ENCODE results near the gene DNAJA4.
A peak's percentile ranks its signal among the peaks of the same experiment; 100 is the strongest.

DNAJA4 gene

GRCh38 chr15:78282324-78282723, 18.0 kb downstream of the DNAJA4 start:
- no peak for DNase-seq

DNA sequence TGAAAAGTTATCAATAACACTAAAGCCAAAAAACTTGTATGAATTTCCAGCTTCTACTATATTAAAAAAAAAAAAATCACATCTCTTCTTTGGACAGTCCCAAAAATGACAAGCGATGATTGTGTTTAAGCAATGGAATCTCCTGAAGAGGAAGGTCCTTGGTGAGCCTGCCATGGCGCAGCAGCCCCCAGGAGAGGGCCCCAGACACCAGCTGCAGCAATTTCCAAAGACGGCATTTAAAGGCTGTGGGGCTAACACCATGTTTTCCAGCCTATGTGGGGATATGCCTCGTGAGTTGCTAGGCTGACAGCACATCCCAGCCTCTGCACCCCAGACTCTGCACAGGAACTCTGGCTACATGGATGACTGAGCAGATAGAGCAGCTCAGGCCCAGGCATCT, 20.4 kb downstream of the DNAJA4 start:
- DNase-seq: no peak

GRCh38 chr15:78290222-78290621, 25.9 kb downstream of the DNAJA4 start:
- no peak for DNase-seq

DNA sequence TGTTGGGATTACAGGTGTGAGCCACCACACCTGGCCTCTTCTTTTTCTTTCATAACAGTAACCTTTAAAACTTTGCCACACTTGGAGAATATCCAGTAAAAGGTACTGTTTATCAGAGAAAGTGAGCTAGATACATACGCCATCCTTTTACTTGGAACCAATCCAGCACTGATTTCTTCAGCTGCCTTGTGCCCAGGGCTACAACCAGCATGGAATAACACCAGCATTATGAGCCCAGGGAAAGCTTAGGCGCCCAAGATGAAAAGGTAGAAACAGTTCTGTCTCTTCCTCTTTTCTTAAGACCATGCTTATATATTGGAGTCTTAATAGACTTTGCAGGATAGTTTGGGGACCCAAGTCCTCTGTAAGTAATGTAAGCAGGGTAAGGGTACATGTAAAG, 26.7 kb downstream of the DNAJA4 start:
- no peak for DNase-seq

DNA sequence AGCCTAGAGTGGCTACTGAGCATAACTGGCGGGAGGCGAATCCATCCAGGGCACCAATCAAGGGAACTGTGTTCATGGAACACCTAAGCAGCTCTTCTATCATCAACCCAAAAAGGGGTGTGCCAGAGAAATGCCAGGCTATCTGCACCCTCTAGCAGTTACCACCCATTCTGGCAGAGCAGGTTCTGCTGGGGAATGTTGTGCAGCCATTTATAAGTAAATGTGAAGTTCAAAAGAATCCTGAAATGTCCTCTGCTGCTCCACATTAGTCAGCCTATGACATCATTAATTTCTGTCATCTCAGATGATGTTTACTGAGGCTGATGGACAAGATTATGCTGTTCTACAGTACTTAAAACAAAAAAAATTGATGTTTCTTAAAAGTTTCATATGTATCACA, 27.3 kb downstream of the DNAJA4 start:
- no peak for DNase-seq

GRCh38 chr15:78292219-78292618, 27.9 kb downstream of the DNAJA4 start:
- no peak for DNase-seq

DNA sequence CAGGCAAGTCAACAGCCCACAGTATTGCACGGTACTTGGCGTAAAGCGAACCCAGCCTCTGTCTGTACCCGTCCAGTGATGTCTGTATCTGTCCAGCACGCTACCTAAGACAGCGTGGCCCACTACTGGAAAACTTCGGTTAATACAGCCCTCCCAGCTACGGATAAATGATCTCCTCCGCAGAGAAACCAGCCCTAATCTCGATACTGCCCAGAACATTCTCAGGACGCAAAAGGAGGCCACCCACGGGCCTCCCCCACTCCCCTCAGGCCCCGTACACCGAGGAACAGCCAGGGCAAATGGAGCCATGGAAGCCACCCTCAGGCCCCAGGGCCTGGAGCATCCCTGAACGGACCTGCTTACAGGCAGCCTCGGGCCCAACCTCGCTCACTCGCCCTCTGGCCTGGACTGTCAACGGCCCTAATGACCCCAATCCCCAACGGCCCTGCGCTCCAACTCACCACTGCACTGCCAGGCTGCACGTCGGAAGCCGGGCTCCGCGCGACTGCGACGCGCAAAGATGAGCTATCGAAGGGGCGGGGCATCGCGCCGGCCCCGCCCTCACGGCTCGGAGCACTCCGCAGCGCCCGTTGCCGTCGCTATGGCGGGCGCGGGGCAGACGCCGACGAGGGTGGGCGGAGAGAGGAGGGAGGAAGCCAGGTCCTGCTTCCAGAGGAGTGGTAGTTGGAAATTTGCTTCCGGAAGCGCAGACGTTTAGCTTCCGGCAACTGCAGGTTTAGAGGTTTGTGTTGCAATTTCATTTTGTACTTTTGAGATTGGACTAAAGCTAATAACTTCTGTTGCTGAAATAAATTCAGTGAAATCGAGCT, 35.0 kb downstream of the DNAJA4 start, which contains the start of gene SKIC8:
Gene SKIC8, minus strand, starts transcription at position 509 of the 830 bp plus-strand sequence. CDS start 3,923 bp downstream, outside the sequence.
- peak; percentile 94 for DNase-seq

- DNase-seq: peak; percentile 34
These were observed 37.0 kb downstream of the DNAJA4 start for GRCh38 chr15:78301326-78301725.

- no peak for DNase-seq
These were observed 37.5 kb downstream of the DNAJA4 start for GRCh38 chr15:78301828-78302227.

DNA sequence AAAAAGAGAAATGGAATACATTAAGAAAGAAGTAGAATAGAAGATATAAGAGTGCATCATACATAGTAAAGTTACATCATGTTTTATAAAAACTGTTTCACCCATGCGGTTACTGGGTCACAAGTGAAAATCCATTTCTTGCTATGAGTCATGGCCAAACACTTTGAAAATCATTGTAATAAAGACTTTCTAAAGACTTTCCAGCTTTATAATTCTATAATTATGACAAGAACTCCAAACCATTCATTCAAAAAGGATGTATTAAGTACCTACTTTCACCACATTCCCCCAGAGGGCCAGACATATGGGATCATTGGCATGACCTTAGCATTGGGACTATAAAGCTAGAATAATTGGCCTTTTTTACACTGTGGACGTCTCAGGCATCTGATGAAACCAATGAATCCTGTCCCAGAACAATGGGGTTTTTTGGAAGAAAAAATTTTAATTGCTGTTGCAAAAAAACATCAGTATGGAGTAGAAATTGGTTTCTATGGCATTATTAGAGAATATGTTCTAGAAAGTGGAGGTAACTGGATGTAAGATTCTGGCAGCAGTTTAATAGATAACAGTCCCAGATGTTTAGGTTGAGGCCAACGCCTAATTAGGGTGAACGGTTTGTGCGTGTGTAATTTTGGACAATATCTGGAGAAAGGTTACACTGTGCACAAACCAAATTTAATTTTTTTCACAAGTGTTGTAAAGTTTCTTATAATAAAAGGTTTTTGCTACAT, 38.4 kb downstream of the DNAJA4 start:
- DNase-seq: peak; percentile 51

GRCh38 chr15:78304216-78305066, 40.1 kb downstream of the DNAJA4 start:
- DNase-seq: no peak

- DNase-seq: no peak
These were observed 41.9 kb downstream of the DNAJA4 start for GRCh38 chr15:78306176-78306774.

- no peak for DNase-seq
These were observed 43.6 kb downstream of the DNAJA4 start for GRCh38 chr15:78307976-78308375.

DNA sequence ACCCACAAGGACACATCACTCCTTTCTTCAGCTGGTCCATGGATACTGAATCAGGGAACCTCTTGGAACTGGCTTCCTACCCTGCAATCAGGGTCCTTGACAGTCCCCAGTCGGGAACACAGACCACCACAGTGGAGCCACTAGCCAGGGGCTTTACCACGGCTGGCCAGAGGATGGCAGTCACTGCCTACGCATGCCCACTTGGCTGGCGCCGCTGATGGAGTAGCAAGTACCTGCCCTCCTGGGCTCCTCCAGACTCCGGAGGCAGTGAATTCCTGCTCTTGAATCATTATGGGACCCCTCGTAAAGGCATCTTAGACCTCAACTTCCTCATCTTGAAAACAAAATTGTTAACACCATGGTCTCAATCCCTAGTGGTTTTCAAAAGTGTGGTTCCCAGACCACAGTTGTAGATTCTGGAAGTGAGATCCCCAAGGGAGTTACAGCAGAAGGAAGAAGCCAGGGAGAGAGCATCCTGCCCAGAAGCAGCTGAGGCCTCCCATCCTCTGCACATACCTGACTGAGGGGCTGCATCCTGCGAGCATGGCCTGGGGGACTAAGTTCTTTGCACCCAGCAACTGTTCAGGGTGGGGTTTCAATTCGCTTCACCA, 44.2 kb downstream of the DNAJA4 start:
- peak; percentile 64 for DNase-seq

DNA sequence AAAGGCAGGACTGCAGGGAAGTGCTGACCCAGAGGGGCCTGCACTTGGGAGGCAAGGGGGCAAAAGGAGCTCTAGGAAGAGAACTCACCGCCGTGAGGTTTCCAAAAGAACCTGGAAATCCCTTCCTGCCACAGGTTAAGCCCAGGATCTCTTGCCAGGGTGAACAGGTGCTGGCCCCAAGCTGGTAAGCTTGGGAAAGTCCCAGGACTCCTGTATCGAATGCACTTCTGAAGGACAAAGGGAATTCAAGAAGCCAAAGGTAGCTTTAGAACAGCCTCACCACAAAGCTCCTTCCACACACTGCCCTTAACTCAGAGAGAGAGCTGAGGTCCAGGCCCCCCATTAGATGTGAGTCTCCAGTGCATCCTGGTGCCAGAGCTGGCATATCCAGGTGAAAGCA, 46.9 kb downstream of the DNAJA4 start:
- no peak for DNase-seq

- no peak for DNase-seq
These were observed 48.2 kb downstream of the DNAJA4 start for GRCh38 chr15:78312536-78312935.

GRCh38 chr15:78312957-78313356, 48.6 kb downstream of the DNAJA4 start:
- no peak for DNase-seq

GRCh38 chr15:78313383-78313782, 49.0 kb downstream of the DNAJA4 start:
- DNase-seq: no peak

GRCh38 chr15:78314181-78314581, 49.8 kb downstream of the DNAJA4 start:
- no peak for DNase-seq

DNA sequence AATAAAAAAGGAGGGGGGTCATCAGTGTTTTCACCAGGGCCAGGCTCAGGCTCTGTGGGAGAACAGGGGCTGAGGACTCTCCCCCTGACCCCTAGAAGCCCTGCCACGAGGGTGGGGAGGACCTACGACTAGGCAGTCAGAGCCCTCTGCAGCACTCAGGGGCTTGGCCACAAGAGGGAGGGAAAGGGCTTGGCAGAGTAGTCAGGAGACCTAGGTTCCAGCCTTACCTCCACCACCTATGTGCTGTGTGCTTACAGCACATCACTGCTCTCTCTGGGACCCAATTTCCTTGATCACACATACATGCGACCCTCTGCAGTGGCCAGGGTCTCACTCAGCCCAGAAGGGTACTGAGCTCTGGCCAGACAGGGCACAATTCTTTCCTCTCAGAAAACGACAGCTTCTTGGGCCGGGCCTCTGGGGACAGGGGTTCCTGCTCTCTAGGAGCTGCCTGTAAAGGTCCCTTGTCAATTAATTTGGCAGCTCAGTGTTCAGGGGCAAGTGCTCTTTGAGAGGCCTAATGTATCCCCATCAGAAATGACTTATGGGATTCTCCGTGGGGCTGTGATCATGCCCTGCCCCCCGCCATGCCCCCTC, 51.4 kb downstream of the DNAJA4 start:
- no peak for DNase-seq

DNA sequence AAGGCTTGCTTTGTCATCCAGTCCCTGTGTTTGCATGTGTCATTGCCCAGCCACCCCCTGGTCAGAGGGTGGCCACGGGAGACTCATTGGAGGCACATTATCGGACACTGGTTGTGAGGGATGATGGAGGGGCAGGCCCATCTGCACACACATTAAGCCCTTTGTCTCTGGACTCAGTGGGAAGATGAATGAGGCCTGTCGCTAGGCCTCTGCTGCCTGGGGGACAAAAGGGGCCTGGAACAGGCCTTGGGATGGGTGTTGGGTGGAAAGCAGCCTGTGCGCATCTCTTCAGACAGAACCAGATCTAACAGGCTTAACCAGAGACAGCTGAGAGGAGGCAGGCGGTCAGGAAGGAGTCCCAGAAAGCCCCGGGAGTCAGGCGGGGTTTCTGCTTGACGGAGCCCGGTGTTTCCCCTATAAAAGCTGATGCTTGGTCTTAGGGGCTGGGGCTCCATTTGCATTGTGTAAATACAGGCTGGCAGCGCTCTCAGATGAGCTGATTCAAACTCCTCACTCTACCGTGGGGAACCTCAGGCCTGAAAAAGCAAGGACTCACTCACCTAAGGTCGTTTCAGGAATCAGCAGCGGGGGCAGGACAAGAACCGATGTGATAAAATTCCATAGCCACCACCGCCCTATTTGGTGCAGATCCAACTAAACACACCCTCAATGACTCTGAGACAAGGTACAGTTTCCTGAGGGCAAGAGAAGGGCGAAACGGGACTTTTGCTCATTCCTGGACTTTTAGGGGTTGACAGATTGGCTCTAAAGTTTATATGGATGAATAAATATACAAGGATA, 52.1 kb downstream of the DNAJA4 start:
- DNase-seq: no peak

All from activated CD4-positive, alpha-beta T cell treated with anti-CD3 and anti-CD28 coated beads, Interleukin-2, amount 50 U/mL, for 16 hours (primary cell).